AG09309 (cell line): ENCODE data around the gene SMARCD1.

ENCODE experiments used
- DNase-seq: peaks from one replicate; pipeline ENCODE4 v3.0.0-alpha.2; 2010; ENCODE audit warnings: low read depth
- H3K4me3 ChIP-seq: 2 replicates; pipeline ENCODE4 v1.5.1; 2011; ENCODE audit warnings: mild to moderate bottlenecking, low read depth, low read length, moderate library complexity; ENCODE audit not compliant: control insufficient read depth
- TF ChIP-seq, protein P1 (sequence below): IDR thresholded peaks from 2 replicates; pipeline ENCODE4 v1.5.1; 2011; ENCODE audit warnings: mild to moderate bottlenecking, low read depth, low read length, inconsistent platforms; ENCODE audit not compliant: insufficient read depth, control insufficient read depth; ENCODE audit errors: missing control alignments

SMARCD1 gene

DNA sequence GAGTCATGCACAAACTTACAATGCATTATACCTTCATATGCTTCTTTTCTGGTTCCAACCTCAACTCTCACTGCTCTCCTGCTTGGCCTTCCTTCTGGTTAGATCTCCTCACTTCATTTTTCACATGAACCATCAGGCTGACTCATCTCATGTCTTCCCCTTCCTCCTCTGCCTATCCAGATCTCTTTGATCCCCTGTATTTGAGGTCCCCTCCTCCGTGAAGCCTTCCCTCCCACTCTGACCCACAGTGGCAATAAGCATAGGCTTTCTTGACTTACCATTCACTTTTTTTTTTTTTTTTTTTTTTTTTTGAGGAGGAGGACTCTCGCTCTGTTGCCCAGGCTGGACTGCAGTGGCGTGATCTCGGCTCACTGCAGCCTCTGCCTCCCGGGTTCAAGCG, 42.4 kb upstream of the SMARCD1 start:
- no peak for DNase-seq
- TF ChIP-seq, protein P1, sequence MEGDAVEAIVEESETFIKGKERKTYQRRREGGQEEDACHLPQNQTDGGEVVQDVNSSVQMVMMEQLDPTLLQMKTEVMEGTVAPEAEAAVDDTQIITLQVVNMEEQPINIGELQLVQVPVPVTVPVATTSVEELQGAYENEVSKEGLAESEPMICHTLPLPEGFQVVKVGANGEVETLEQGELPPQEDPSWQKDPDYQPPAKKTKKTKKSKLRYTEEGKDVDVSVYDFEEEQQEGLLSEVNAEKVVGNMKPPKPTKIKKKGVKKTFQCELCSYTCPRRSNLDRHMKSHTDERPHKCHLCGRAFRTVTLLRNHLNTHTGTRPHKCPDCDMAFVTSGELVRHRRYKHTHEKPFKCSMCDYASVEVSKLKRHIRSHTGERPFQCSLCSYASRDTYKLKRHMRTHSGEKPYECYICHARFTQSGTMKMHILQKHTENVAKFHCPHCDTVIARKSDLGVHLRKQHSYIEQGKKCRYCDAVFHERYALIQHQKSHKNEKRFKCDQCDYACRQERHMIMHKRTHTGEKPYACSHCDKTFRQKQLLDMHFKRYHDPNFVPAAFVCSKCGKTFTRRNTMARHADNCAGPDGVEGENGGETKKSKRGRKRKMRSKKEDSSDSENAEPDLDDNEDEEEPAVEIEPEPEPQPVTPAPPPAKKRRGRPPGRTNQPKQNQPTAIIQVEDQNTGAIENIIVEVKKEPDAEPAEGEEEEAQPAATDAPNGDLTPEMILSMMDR, result no peak
- H3K4me3 ChIP-seq, result no peak overlapping the region

DNA sequence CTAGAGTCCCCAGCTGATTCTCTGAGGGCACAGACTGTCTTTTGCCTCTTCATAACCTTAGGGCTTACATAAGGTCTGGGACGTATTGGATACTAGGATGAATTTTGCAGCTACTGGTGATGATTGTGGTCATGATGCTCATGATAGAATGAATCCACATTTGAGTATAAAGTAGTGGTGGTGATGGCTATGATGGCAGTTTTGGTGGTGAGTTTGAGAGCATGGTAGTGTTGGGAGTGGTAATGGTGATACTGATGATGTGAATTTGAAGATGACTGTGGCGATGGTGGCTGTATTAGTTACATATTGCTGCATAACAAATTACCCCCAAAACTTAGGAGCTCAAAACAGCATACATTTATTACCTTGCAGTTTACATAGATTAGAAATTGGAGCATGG, 41.8 kb upstream of the SMARCD1 start:
- TF ChIP-seq, protein P1, result no peak
- no peak overlapping the region for H3K4me3 ChIP-seq
- DNase-seq, result no peak

DNA sequence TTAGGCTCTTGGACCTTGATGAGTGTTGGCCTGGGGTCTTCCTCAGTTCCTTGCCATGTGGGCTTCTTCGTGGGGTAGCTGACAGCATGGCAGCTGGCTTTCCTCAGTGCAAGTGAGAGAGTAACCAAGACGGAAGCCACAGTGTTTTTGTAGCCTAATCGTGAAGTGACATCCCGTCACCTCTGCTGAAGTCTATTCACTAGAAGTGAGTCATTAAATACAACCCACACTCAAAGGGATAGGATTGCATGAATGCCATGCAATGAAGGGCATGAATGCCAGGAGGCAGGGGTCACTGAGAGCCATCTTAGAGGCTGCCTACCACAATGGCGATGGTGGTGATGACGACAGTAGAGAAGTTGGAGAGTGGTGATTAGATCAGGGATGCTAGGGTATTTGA, 41.3 kb upstream of the SMARCD1 start:
- no peak overlapping the region for H3K4me3 ChIP-seq
- TF ChIP-seq, protein P1, result no peak
- DNase-seq, result no peak

DNA sequence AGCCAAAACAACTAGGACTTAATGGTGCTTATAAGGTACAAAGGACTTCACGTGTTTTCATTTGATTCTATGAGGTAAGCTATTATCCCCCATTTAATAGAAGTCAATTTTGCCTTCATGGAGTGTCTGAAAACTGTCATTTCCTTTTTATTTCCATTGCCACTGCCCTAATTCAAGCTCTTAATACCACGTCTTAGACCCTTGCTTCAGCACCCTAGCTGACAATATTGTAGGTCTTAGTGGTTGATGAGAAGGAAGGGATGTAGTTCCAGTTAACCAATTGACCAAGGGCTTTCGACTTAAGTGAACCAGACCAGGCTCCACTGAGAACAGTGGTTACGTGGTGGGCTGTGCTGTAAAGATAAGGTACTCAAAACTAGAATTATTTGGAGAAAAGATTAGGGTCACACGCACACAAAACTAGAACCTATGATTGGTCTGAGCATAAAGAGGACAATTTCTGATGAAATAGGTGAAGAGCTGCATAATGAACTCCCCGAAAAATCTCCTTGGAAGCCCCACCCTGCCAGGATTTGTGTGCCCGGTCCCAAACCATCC, 37.4 kb upstream of the SMARCD1 start:
- no peak overlapping the region for H3K4me3 ChIP-seq
- no peak for DNase-seq
- TF ChIP-seq, protein P1, result no peak

DNA sequence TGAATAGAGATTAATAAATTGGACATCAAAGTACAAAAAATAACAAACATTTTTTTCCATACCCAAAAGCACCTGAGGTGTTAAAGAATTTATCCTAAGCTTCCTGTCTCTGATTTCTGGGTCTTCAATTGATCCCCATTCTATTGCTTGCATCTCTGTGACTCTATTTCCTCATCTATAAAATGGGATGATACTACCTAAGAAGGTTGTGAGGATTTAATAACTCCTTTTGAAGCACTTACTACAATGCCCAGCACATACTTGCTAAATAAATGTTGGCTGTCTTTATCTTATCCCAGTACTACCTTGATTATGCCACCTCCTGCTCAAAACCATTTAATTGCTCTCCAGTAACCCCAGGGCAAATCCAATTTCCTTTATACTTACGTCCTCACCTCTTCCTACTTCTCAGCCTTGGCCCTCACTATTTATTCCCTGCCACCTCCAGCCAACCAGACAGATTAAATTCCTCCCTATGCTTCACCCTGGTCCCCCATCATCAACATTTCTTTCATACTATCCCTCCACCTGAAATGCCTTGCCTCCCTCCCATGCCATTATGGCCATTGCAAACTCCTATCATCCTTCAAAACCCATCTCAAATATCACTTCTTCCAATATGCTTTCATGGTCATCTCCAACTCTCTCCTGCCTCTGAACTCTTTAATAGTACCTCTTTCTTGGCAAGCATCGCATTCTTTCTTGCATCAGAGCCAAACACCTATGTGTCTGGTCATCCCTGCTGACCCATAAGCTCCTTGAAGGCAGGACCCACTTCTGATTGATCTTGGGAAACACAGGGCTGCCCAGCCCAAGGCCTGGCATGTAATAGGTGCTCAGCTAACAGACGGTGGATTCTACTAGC, 35.7 kb upstream of the SMARCD1 start:
- TF ChIP-seq, protein P1, result no peak
- no peak for DNase-seq
- no peak overlapping the region for H3K4me3 ChIP-seq

DNA sequence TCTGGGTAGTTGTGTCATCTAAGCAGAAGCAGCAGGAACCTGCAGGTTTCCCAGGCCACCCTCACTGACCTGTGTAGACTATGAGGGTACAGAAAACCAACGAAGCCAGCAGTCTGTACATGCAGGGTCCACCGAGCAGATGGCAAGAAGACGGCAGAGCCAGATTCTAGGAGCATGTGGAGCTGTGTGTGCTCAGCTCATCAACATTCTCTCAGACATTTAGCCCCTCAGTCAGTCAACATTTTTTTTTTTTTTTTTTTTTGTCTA, 35.1 kb upstream of the SMARCD1 start:
- TF ChIP-seq, protein P1, result no peak
- no peak overlapping the region for H3K4me3 ChIP-seq
- DNase-seq, result no peak
